Right lobe of liver (tissue), 4 donors: Measurements from ENCODE around the gene MAPKAP1.

Experiments used
- POLR2A ChIP-seq: fragments of 450-650 bp; IDR thresholded peaks from one replicate; pipeline ENCODE4 v1.6.1; 2017; ENCODE audit warnings: antibody characterized with exemption, mild to moderate bottlenecking
- TF ChIP-seq, protein P1 (sequence below), 4 donors: fragments of 200-600 bp in 3 of 4; fragments of 450-650 bp in 1 of 4; IDR thresholded peaks; one replicate each; pipeline versions ENCODE4 v1.5.1 to v1.8.0; 2016 to 2022; ENCODE audit warnings: antibody characterized with exemption in 4 of 4, mild to moderate bottlenecking in 2 of 4
- donor health status: DM: no; HTN: no; CAD: no.
- donor health status: DM: no; HTN: no; CAD: no.
- donor health status: DM: no; HTN: yes; CAD: no.

- no peak for TF ChIP-seq POLR2A
- TF ChIP-seq, protein P1, sequence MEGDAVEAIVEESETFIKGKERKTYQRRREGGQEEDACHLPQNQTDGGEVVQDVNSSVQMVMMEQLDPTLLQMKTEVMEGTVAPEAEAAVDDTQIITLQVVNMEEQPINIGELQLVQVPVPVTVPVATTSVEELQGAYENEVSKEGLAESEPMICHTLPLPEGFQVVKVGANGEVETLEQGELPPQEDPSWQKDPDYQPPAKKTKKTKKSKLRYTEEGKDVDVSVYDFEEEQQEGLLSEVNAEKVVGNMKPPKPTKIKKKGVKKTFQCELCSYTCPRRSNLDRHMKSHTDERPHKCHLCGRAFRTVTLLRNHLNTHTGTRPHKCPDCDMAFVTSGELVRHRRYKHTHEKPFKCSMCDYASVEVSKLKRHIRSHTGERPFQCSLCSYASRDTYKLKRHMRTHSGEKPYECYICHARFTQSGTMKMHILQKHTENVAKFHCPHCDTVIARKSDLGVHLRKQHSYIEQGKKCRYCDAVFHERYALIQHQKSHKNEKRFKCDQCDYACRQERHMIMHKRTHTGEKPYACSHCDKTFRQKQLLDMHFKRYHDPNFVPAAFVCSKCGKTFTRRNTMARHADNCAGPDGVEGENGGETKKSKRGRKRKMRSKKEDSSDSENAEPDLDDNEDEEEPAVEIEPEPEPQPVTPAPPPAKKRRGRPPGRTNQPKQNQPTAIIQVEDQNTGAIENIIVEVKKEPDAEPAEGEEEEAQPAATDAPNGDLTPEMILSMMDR (IDR thresholded peaks at IDR 0.05), result no peak
Measured at GRCh38 chr9:125617087-125617486, 89.9 kb downstream of the MAPKAP1 start.
